Dermis microvascular lymphatic vessel endothelial cell (primary cell): ENCODE data around the gene IRGC. TPM values are rescaled to one million over a fixed set of nuclear protein-coding genes. Genes with fewer than 3 reads are reported as not detected.
A peak's percentile ranks its signal among the peaks of the same experiment; 100 is the strongest.

Experiments
- DNase-seq, 2 donors: peaks; one replicate each; pipeline versions ENCODE4 v3.0.0 to v3.0.0-alpha.2; 2010; ENCODE audit warnings: low read depth in 2 of 2
- total RNA-seq: library from RNA; depleted of rRNA; stranded (reverse); fragments of >200 nt; gene quantifications from 2 replicates; pipeline ENCODE4 v1.2.1, GENCODE V29; 2014

IRGC gene
- total RNA-seq, 1 donor from 2014 or later: not detected

DNA sequence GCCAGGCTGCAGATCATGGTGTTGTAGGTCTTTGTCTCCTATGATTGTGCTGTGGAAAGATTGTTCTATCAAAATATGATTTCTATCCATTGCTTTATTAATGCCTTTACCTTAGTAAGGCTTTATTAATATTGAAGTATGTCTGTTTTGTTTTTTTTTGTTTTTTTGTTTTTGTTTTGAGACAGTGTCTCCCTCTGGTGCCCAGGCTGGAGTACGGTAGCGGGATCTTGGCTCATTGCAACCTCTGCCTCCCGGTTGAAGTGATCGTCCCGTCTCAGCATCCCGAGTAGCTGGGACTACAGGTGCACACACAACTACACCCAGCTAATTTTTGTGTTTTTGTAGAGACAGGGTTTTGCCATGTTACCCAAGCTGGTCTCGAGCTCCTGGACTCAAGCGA is 7.7 kb downstream of the IRGC start:
- DNase-seq: no peak

DNA sequence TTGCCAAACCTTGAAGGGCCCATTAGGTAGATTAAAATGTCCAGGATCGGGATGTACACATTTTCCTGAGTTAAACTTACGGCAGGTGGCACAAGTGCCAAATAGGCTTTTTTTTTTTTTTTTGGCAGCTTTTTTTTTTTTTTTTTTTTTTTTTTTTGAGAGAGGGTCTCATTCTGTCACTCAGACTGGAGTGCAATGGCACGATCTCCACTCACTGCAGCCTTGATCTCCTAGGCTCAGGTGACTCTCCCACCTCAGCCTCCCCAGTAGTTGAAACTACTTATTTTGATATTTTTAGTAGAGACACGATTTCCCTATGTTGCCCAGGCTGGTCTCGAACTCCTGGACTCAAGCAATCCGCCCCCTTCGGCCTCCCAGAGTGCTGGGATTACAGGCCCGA is 9.0 kb downstream of the IRGC start:
- DNase-seq: no peak

DNA sequence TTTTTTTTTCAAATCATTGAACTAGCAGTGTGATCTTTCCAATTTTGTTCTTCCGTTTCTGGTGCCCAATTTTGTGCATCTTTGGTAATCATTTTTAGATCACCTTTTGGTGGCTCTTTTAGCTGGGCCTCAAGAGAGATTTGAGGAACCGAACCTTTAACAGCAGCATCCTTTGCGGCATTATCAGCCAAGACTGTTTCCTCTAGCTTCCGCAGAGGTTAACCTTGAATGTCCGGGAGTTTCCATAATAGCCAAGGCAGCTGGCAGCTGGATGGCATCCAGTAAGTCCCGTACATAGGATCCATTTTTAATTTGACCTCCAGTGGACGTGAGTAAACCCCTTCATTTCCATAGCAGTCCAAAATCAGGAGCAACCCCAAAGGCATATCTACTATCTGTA is 9.6 kb downstream of the IRGC start:
- DNase-seq: peak in 1 of 2 donors; percentile 71

DNA sequence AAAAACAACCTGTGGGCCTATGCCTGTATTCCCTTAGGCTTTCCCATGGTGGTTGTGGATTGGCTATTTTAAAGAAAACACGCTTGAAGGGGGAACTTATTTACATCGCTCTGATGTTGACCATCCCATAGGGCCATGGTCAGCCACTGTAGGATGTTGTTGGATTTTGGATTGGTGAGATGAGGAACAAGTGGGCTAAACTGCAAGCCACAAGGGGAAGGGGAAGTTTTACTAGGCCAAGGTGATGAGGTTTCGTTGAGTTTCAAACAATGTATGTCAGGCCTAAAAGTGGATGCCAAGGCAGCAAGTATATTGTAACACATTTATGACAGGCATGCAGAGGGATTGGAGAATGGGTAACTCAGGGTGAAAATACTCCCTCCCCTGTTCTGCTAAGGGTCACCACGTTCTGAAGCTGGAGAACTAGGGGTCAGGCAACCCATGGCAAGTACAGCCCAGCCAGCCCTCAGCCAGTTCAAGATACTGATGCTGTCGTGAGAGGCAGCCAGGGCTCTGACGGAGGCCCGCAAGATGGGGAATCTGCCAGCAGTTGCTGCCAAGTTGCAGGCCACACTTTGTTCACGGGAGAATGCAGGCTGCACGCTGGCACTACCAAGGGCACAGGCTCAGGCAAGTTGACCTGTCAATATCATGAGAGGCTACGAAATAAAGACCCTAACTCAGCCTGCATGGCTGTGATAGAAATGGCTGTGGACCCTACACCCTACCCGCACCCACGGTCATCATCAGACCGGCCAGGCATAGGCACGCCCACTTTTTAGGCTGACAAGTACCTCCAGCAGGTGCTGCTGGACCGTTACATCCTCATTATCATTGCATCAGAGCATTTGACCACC is 11.1 kb downstream of the IRGC start:
- no peak for DNase-seq

- no peak for DNase-seq
Measured at GRCh38 chr19:43727593-43727853, 11.6 kb downstream of the IRGC start.

GRCh38 chr19:43729919-43730318 is 14.0 kb downstream of the IRGC start:
- DNase-seq: no peak

DNA sequence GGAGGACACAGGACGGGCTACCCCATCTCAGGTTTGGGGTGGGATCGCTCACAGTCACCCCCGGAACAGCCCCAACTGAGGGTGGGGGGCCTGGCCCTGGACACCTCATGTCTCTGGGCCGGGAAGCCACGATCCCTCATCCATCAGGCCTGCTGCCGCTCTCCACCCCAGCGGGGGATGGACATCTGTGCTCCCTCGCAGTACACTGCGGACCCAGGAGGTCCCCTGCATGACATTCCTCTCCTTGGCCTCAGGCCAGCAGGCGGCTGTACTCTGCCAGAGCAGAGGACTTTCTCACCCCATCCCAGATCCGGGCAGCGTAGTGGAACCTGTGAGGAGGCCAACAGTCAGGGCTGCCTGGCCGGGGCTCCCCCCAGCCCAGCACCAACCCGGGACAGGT is 15.5 kb downstream of the IRGC start:
- DNase-seq: no peak

GRCh38 chr19:43731846-43732245 is 16.0 kb downstream of the IRGC start:
- DNase-seq: no peak

DNA sequence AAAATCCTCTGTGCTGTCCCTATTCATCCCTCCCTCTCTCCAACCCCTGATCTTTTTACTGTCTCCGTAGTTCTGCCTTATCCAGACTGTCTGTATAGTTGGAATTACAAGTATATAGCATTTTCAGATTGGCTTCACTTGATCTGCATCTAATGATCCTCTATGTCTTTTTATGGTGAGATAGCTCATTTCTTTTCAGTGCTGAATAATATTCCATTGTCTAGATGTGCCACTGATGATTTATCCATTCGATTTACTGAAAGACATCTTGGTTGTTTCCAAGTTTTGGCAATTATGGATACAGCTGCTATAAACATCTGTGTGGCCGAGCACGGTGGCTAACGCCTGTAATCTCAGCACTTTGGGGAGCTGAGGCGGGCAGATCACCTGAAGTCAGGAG is 19.1 kb downstream of the IRGC start:
- no peak for DNase-seq

DNA sequence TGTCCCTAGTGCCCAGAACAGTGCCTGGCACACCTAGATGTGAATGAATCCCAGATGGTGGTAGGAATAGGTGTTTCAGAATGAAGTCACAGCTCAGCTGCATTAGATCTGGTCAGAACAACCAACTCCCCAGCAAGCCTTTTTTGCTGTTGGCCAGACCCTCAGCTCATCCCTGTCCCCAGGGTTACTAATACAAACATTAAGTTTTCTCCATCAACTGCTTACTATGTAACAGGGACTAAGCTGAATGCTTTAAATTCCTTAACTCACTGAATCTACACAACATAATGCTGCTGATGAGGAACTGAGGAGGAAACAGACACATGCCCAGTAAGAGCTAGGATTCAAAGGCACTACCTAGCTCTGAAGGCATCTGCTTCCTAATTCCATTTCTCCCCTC is 20.1 kb downstream of the IRGC start:
- no peak for DNase-seq

DNA sequence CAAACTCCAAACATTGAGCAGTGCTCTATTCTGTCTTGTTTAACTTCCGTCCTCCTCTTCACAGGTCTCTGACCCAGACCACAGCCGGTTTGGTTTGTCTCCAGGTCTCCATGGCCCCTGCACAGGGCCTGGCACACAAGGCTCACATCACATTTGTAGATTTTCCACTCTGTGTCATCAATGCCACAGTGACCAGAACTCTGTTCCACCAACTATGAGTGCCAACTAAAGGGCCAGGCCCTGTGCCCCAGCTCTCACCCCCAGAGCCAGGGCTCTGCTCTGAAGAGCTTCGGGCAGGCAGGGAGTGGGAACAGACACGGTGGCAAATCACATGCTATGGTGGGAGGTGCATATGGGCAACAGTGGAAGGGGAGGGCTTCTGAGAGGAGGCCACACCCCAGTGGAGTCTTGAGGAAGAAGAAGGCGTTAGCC is 22.9 kb downstream of the IRGC start:
- DNase-seq: no peak

DNA sequence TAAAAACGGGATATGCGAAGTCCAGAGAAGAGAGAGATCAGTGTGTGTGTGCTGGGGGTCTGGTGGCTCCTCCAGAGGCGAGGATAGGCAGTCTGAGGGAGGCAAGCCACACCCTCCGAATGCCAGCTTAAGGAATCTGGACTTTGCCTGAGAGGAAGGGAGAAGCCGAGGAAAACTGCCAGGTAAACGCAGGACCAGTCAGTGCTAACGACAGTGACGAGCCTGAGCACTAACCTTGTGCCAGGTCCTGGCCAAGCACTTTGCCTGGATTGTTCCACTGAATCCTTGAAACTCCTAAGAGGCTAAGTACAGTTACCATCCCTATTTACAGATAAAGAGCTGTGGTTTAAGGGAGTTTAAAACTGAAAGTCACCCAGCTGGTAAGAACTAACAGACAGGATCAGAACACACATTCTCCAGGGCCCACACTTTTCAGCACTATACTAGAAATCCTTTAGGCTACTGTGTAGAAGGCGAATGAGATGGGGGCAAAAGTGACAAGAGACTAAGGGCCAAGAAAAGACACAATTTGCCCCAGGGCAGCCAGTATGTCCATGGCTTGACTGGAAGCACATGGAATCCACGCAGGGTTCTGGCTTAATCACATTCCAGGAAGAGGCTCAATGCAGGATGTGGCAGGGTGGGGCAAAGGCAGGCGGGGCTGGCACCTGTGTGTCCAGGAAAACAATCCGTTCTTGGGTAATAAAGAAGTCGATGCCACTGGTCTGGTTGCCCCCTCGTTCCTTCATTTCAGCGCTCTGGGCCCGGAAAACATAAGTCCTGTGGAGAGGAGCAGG is 23.8 kb downstream of the IRGC start:
- DNase-seq: peak in 1 of 2 donors; percentile 15

DNA sequence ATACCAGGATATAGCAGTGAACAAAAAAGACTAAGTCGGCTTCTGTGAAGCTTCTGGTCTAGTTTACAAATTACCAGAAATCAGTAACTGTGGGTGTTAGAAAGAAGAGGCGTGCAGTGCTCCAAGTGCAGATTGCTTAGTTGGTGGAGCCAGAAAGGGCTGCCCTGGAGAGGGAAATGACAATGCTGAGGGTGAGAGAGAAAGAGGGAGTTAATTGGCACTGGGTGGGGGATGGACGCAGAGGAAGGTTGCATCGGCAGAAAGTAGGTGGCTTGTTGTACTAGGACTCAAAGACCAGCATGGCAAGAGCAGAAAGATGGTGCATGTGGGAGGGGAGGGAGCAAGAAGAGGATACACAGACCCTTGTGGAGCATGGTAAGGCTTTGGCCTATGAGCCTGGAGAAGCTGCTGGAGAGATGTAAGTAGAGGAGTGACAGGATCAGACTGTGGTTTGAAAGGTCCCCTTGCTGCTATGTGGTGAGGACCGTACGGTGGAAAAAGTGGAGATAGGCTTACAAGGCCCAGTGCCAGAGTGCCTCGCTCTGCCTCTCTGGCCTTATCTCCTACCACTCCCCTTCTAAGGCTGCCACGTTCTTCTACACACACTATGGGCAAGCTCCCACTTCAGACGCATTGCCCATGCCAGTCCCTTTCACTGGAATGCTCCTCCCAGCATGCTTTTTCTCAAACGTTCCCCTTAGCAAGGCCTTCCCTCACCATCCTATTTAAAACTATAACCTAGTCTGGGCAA is 25.4 kb downstream of the IRGC start:
- no peak for DNase-seq

DNA sequence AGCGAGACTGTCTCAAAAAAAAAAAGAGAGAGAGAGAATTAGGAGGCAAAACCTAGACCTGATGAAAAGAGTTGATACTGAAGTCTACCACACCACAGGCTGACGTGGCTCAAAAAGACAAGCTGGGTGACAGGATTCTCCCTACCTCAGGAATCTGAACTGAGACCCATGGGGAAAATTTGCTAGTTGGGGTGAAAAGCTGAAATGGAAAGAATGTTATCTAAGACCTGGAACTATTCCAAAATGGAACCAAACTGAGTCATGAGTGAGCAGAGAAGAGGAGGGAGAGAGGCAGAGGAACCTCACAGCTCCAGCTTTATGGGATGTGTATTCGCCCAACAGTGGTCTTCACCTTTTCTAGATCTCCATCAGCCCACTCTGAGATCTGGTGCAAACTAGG is 27.2 kb downstream of the IRGC start:
- no peak for DNase-seq

DNA sequence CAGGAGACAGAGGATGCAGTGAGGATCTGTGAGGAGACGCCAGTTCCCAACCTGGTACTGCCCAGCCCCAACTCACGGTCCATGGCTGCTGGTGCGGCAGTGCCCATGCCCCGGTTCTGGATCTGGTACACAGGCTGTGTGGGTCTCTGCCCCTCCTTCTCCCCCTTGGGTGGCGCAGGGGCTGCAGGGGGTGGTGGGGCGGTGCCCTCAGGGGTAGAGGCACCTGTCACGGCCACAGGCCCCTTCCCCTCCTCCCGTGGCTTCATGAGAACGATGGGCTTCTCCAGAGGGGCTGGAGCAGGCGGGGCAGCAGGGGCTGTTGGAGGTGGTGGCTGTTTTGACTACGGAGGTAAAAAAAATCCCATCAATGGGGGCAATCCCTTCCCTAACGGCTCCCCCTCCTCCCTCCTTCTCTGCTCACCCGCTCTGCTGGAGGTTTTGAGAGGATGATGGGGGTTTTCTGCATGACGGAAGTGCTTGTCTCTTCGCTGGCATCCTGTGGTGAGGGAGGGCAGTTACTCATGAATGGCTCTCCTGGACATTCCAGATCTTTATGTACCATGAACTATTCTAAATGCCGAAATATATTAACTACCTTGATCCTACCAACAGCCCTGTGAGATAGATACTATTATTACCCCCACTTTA is 31.8 kb downstream of the IRGC start:
- peak in 1 of 2 donors; percentile 57 for DNase-seq

DNA sequence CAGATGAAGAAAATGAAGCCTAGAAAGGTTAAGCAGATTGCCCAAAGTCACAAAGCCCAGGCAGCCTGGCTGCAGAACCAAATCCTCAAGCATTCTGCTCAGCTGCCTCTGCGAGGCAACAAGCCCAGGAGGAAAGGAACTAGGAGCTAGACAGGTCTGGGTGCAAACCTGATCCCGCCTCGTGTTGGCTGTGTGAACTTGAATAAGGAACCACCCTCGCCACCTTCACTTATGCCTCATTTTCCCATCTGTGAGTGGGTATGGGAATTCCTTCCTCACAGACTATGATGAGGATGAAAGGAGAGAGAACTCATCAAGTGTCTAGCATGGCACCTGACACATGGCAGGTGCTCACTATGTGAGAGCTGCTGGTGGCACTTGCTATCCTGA is 32.3 kb downstream of the IRGC start:
- DNase-seq: no peak

- no peak for DNase-seq
Measured at GRCh38 chr19:43748685-43749084, 32.8 kb downstream of the IRGC start.

DNA sequence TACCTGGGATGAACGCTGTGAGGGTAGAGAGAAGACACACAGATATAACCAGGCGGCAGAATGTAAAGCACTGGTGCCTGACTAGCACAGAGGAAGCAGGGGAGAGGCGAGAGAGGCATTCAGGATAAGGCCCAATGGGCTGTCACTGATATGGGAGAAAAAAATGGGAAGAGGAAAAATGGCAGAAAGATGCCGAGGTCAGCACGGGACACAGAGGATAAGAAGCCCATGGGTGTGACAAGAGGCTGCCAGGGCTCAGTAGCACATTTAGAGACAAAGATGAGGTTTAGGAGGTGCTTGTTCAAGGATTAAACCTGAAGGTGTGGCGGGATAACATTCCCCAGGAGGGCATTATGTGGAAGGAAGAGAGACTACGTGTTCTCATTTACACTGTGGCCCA is 33.3 kb downstream of the IRGC start:
- no peak for DNase-seq

DNA sequence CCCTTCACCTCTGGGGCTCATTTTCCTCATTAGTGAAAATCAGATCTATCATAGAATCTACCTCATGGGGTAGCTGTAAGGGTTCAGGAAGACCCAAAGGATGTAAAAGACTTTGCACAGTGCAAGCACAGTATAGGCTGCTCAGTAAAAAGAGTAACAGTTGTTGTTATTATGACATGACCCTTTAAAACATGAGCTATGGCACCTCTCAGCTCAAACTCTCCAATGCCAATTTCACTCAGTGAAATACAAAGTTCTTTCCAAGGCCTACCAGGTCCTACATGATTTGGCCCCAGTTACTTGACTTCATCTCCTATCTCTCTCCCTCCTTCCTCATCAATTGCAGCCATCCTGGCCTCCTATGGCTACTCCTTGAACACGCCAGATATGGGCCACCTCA is 34.0 kb downstream of the IRGC start:
- no peak for DNase-seq

DNA sequence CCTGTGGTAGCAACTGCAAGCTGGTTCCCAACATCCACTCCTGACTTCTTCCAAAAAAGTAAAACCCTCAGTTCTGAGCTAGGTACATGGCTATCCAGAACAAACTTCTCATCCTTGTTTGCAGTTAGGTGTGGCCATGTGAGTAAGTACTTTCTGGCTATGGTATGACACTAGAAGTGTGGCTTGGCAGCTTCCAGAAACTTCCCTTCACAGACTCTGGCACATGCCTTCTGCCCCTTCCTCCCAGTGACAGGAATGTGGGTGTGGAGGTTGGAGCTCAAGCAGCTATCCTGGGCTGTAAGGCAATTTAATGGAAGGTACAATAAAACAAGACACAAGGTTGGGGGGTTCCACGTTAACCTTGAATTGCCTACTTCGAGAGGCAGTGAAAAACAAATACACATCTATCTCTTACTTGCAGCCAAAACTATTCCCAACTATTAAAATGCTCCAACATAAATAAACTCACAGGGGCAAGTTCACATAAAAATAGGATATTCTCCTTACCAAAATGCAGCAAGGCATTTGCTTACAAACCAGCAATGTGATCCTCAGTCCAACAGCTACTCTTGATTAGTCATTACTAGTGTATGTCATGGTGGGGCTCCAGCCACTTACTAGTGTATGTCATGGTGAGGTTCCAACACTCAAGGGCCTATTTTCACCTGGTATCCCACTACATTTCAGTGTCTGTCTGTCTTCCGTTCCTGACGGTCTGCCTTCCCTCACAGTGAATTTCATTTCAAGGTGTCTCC is 35.8 kb downstream of the IRGC start:
- DNase-seq: no peak

- DNase-seq: no peak
Measured at GRCh38 chr19:43752287-43752875, 36.5 kb downstream of the IRGC start.
